C4-2B (cell line): Measurements from ENCODE around the gene SCYGR7.

Source experiments
- H3K27ac ChIP-seq: fragments of 450-650 bp; 2 replicates; pipeline ENCODE4 v1.5.1; 2017
- CTCF ChIP-seq: fragments of 450-650 bp; conservative IDR thresholded peaks from 2 replicates; pipeline ENCODE4 v1.5.1; 2017; ENCODE audit warnings: mild to moderate bottlenecking
- ZFX ChIP-seq: fragments of 450-650 bp; IDR thresholded peaks from 2 replicates; pipeline ENCODE4 v1.6.1; 2017

The SCYGR7 gene

GRCh38 chr2:227759411-227760118, 31.4 kb downstream of the SCYGR7 start:
- no peak for TF ChIP-seq ZFX
- TF ChIP-seq CTCF: no peak
- no peak overlapping the region for H3K27ac ChIP-seq

- no peak overlapping the region for H3K27ac ChIP-seq
- TF ChIP-seq CTCF (no peak), ZFX (no peak)
These were observed 33.8 kb downstream of the SCYGR7 start for GRCh38 chr2:227761740-227762476.

GRCh38 chr2:227765788-227766372, 37.7 kb downstream of the SCYGR7 start:
- TF ChIP-seq CTCF: no peak
- no peak for TF ChIP-seq ZFX
- no peak overlapping the region for H3K27ac ChIP-seq

GRCh38 chr2:227766373-227766883, 38.3 kb downstream of the SCYGR7 start:
- TF ChIP-seq ZFX (no peak), CTCF (peak; percentile 80)
- H3K27ac ChIP-seq: no peak overlapping the region

GRCh38 chr2:227767830-227768229, 39.7 kb downstream of the SCYGR7 start:
- TF ChIP-seq CTCF (no peak), ZFX (no peak)

GRCh38 chr2:227772197-227772661, 44.1 kb downstream of the SCYGR7 start:
- no peak overlapping the region for H3K27ac ChIP-seq
- TF ChIP-seq ZFX (no peak), CTCF (no peak)

More at GRCh38 chr2:227767830-227768229, 39.7 kb downstream of the SCYGR7 start:
- H3K27ac ChIP-seq: no peak overlapping the region

GRCh38 chr2:227772932-227773331, 44.8 kb downstream of the SCYGR7 start:
- no peak overlapping the region for H3K27ac ChIP-seq
- TF ChIP-seq ZFX: no peak
- TF ChIP-seq CTCF: no peak
